NCI-H146 treated with DMSO at 0.1 percent for 48 hours (cell line): ENCODE results near the gene IQGAP2.

ENCODE experiments used
- DNase-seq: peaks from one replicate; lab custom pipeline; 2025; ENCODE audit not compliant: unreplicated experiment; lab: John Stamatoyannopoulos, UW

IQGAP2 gene

GRCh38 chr5:76384705-76385104 is 18.4 kb upstream of the IQGAP2 start:
- DNase-seq: no peak

DNA sequence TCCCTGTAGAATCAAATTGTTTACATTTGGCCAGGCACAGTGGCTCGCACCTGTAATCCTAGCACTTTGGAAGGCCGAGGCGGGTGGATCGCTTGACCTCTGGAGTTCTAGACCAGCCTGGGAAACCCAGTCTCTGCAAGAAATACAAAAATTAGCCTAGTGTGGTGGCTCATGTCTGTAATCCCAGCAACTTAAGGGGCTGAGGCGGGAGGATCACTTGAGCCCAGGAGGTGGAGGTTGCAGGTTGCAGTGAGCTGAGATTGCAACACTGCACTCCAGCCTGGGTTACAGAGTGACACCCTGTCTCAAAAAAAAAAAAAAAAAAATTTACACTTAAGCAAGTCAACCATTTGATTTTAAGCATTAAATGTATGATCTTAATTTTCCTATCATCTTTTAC is 17.5 kb upstream of the IQGAP2 start:
- no peak for DNase-seq

- DNase-seq: no peak
These were observed 16.7 kb upstream of the IQGAP2 start for GRCh38 chr5:76386360-76386759.

DNA sequence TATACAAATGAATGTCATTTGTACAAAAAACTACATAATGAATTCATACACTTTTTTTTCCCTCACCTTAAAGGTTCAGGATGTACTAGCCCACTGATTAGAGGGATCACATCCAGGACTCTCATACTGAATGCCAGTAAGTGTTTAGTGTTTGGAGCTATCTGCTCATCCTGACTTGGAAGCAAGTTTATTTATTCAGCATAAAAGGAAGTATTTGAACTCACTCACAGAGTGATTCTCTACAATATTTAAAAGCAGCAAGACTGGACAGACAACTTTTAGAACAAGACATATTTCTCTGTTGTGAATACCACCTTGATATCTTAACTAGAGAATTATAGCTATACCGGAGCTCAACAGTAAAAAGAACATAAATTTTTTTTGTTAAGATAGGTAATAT is 14.8 kb upstream of the IQGAP2 start:
- no peak for DNase-seq

- no peak for DNase-seq
These were observed 14.1 kb upstream of the IQGAP2 start for GRCh38 chr5:76388791-76389512.

GRCh38 chr5:76389513-76390154 is 13.5 kb upstream of the IQGAP2 start:
- DNase-seq: no peak

DNA sequence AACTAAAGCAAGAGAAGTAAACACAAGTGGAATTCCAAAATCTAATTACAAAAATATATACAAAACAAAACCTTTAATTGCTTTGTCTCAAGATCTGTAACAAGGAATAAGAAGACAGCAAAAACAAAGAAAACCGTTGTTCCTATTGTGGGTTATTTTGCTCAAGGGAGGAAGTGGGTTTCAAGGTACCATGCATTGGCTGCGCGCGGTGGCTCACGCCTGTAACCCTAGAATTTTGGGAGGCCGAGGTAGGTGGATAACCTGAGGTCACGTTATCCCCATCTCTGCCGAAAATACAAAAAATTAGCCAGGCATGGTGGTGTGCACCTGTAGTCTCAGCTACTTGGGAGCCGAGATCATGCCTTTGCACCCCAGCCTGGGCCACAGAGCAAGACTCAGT is 12.1 kb upstream of the IQGAP2 start:
- DNase-seq: no peak

DNA sequence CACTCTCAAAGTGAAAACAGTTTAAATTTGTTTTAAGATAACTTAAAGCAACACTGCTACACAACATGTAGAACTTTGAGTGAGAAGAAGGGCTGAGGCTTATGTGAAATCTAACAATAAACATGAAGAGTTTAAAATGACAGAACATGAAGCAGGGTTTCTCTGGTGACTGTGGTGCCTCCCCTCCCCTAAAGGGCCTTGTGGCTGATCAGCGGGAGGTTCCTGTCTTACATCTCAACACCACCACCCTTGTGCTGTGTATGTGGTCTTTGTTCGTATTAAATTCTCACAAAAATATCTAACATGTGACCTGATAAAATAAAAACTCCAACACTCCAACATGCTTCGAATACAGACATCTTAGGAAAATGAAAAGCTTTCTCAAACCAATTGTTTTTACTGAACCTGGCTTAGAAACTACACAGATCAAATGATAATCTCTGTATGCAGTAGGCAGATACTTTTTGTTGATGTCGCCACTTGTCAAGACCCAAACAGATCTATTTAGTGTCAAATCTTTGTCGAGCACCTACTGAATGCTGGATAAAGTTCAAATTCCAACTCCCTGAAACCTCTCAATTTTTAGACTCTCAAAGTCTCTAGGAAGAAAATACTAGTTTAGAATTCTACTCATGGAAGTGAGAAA is 9.9 kb upstream of the IQGAP2 start:
- no peak for DNase-seq

GRCh38 chr5:76397200-76397599 is 5.9 kb upstream of the IQGAP2 start:
- DNase-seq: no peak

GRCh38 chr5:76399268-76399667 is 3.8 kb upstream of the IQGAP2 start:
- DNase-seq: no peak

- no peak for DNase-seq
These were observed 2.6 kb upstream of the IQGAP2 start for GRCh38 chr5:76400466-76400865.

DNA sequence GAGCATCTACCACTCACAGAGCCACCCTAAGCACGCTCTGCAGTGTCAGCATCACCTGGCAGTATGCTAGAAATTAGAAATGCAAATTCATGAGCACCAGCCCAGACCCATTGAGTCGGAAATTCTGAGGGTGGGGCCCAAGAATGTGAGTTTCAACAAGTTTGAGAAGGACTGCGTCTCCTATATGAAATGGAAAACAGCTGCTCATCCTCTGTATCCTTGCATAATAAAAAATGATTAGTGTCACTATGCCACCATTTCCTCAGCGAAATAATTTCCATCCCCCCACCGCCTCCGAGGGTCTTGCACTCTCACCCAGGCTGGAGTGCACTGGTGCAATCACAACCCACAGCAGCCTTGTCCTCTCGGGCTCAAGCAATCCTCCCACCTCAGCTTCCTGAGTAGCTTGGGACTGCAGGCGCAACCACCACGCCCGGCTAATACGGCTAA is 1.3 kb upstream of the IQGAP2 start:
- no peak for DNase-seq

DNA sequence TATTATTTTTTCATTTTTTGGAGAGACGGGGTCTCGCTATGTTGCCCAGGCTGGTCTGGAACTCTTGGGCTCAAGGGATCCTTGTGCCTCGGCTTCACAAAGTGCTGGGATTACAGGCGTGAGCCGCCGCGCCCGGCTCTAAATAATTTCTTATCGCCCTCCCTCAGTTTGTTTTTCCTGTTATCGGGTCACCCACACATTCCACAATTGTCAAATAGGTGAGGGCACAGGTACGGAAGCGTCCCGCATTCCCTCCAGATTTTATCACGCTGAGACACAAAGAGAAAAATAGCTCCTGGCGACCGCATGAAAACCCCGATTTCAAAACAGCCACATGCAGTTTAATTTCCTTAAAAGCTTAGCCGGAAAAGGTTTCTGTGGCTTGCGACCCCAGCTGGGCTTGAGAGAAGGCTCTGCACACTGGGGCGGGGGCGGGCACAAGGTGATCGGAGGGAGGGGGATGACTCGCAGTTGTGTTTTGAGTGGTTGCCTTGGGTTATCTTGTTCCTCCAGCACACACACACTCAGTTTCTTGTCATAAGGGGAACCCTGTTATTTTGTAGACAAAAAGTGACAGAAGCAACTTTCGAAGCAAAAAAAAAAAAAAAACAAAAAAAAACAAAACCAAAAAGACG is 717 bp upstream of the IQGAP2 start:
- no peak for DNase-seq

DNA sequence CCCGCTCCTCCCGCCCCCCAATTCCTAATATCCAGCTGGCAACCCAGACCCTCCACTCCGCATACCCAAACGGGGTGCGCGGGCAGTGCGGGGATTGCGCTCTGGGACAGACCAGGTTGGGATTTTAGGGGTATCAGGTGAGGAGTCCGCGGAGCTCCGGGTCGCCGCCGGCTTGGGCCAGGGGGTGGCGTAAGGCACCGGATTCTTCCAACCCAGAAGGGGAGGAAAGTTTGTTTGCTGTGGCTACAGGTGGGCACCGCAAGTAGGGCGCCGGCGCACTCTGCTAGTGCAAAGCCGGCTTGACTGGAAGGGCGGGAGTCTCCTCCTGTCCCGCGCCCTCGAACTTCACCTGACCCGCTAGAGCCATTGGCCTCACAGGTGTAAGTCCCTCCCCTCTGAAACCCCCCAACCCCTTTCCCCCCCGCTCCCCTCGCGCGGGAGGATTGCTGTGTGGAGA is 709 bp downstream of the IQGAP2 start:
- no peak for DNase-seq

DNA sequence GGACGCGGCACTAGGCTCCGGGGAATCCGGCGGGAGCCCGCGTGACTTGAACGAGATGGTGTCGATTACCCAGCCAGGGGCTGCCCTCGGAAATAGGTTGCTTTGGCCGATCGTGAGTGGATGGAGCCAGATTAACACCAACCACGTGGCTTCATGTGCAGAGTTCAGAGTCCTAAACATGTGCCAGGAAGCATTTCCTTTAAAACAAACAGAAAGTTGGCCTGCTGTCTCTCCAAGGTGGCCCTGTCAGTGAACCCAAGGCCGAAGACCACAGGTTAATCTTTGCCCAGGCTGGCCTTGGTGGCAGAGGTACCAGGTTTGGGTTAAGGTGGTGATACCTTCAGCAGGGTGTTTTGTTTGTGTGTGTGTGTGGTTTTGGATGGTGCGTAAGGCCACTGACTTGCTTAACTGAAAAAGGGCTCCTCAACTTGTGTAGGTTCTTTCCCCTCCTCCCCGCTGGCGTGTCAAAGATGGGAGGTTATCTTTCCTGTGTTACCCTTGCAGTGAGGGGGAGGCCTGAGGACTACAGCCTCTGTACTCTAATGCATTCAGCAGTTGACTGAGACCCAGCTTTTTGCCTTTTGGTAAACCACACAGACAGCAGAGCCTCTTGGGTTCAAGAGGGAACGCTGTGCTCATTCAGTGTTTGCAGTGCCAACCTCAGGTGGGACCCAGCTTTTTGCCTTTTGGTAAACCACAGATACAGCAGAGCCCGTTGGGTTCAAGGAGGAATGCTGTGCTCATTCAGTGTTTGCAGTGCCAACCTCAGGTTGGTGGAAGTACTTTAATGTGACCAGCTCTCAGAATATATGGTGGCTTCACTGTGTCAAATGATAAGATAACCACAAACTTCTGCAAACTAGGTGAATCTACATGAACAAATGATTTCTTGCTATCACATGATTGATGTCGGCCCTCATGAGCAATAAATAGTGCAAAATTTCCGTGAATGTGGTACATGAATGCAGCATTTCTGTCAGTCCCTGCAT is 1.4 kb downstream of the IQGAP2 start:
- no peak for DNase-seq

GRCh38 chr5:76406014-76406413 is 2.9 kb downstream of the IQGAP2 start:
- DNase-seq: no peak

DNA sequence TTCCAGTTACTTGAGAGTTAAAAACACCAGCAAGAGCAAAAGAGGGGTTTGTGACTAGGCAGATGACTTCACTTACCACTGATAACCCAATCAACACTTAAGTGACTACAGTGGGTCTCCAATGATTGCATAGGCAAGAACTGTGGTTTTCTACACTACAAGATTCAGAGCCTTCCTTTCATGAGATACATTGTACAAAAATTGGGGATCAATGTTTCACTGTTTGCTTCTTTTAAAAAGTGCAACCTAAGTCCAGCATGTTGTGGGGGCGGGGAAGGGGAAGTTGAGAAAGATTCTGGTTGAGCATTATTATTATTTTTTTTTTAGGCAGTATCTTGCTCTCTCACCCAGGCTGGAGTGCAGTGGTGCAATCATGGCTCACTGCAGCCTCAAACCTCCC is 3.6 kb downstream of the IQGAP2 start:
- DNase-seq: no peak

DNA sequence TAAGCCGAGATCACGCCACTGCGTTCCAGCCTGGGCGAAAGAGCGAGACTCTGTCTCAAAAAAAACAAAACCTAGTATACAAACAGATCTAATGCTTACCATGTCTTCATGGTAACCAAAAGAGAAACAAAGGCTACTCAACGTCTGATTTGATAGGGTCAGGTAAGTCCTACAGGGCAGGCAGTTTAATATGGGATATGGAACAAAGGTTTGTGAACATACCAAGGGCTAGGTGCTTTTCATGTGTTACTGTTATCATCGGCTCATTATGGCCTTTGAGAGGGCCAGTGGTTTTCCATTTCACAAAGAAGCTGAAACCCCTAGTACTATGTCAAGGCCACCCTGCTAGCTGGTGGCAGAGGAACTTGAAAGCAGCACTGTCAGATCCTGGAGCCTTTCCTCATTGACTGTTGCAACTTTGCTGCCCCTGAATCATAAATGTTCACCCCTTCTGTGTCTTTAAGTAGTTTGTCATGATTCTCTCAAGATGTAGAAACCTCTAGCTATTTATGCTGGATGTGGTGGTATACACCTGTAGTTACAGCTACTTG is 5.1 kb downstream of the IQGAP2 start:
- no peak for DNase-seq

- no peak for DNase-seq
These were observed 9.4 kb downstream of the IQGAP2 start for GRCh38 chr5:76412511-76412910.

DNA sequence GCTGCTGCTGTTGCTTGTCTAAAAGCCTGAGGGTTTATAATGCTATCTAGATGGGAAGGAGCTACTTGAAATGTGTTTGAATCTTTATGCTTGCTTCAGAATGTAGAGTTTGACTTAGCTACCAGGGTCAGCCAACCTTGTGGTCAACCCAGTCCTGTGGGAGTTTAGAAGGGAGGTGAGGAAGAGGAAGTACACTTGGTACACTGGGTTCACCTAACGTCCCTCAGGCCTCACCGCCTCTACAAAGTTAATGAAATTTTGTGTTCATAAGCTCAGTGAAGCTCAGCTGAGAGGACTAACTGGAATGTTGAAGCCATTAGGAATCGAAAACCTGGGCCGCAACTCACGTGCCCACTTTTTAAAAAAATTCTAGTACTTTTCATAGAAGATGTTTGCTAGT is 10.7 kb downstream of the IQGAP2 start:
- DNase-seq: no peak
